Keratinocyte (primary cell): ENCODE results near the gene KCNJ15. TPM values are rescaled to one million over a fixed set of nuclear protein-coding genes. Genes with fewer than 3 reads are reported as not detected.

Experiments used
- DNase-seq: peaks from one replicate; pipeline ENCODE4 v3.0.0-alpha.2; 2011; ENCODE audit warnings: low read depth, missing footprints, low spot score
- FAIRE-seq: peaks from 2 replicates; lab custom pipeline; 2011; peaks lifted over from hg19 to GRCh38; lab: Jason Lieb, UNC
- H2AFZ ChIP-seq: 2 replicates; pipeline ENCODE4 v1.6.0; 2012; ENCODE audit warnings: low read length, control low read depth, inconsistent platforms; ENCODE audit not compliant: control insufficient read depth
- H3K27ac ChIP-seq: 2 replicates; pipeline ENCODE4 v1.5.1; 2011; ENCODE audit warnings: low read length; ENCODE audit not compliant: control insufficient read depth, insufficient read depth
- H3K27me3 ChIP-seq: 3 replicates; pipeline ENCODE4 v1.6.0; 2011; ENCODE audit warnings: low read length; ENCODE audit not compliant: control insufficient read depth, insufficient read depth; ENCODE audit errors: extremely low read depth
- H3K36me3 ChIP-seq, 2 experiments: 2 replicates in 1 of 2; 3 replicates in 1 of 2; pipeline ENCODE4 v1.5.1; 2011; ENCODE audit warnings: low read length in 2 of 2, mild to moderate bottlenecking in 1 of 2; ENCODE audit not compliant: control insufficient read depth in 2 of 2, insufficient read depth in 2 of 2; ENCODE audit errors: extremely low read depth in 1 of 2
- H3K4me1 ChIP-seq: 3 replicates; pipeline ENCODE4 v1.5.1; 2011; ENCODE audit warnings: low read length; ENCODE audit not compliant: control insufficient read depth, insufficient read depth; ENCODE audit errors: extremely low read depth
- H3K4me2 ChIP-seq: 3 replicates; pipeline ENCODE4 v1.6.0; 2011; ENCODE audit warnings: low read depth, low read length; ENCODE audit not compliant: control insufficient read depth, insufficient read depth; ENCODE audit errors: extremely low read depth
- H3K4me3 ChIP-seq, 3 experiments: fragments of 200-600 bp in 1 of 3; sonication (generic) in 1 of 3; 2 replicates in 2 of 3; 3 replicates in 1 of 3; pipeline ENCODE4 v1.5.1; 2011 to 2016; ENCODE audit warnings: low read length in 3 of 3, mild to moderate bottlenecking in 3 of 3, control low read depth in 2 of 3, inconsistent platforms in 1 of 3, low read depth in 1 of 3, mixed read lengths in 1 of 3, mixed run types in 1 of 3, moderate library complexity in 1 of 3; ENCODE audit not compliant: control insufficient read depth in 2 of 3, insufficient read depth in 2 of 3; ENCODE audit errors: extremely low read depth in 1 of 3
- H3K79me2 ChIP-seq: 2 replicates; pipeline ENCODE4 v1.6.0; 2012; ENCODE audit warnings: low read length; ENCODE audit not compliant: control insufficient read depth, insufficient read depth
- H3K9ac ChIP-seq: 3 replicates; pipeline ENCODE4 v1.6.0; 2011; ENCODE audit warnings: low read length; ENCODE audit not compliant: control insufficient read depth, insufficient read depth; ENCODE audit errors: extremely low read depth
- H3K9me1 ChIP-seq: 3 replicates; pipeline ENCODE4 v1.6.0; 2011; ENCODE audit warnings: low read length; ENCODE audit not compliant: control insufficient read depth, insufficient read depth; ENCODE audit errors: extremely low read depth
- H3K9me3 ChIP-seq: 2 replicates; pipeline ENCODE4 v1.5.1; 2012; ENCODE audit warnings: low read depth, low read length; ENCODE audit not compliant: control insufficient read depth
- H4K20me1 ChIP-seq: 3 replicates; pipeline ENCODE4 v1.6.0; 2011; ENCODE audit warnings: low read length; ENCODE audit not compliant: control insufficient read depth, insufficient read depth; ENCODE audit errors: extremely low read depth
- EZH2 ChIP-seq: IDR thresholded peaks from one replicate; pipeline ENCODE4 v1.6.1; 2012; ENCODE audit warnings: inconsistent platforms, mild to moderate bottlenecking, low read length, moderate library complexity
- dilution Hi-C: fragments of 300-500 bp; cut with MboI; formaldehyde crosslinking; loops from one replicate; pipeline ENCODE4 v1.7.0; 2020; ENCODE audit warnings: low sequenced_read_pairs; ENCODE audit not compliant: extremely low pct_ligation_motif_present
- polyA plus RNA-seq, 5 experiments: library from polyadenylated mRNA; depleted of rRNA in 3 of 5; stranded (reverse) in 3 of 5; stranded (forward) in 1 of 5; unstranded in 1 of 5; fragments of >200 nt; gene quantifications; 1 replicate in 1 of 5; 2 replicates in 3 of 5; 3 replicates in 1 of 5; pipeline versions ENCODE4 v1.2.1 to v1.2.3, GENCODE V29; 2011 to 2012; ENCODE audit warnings: missing spikeins in 2 of 5, low read depth in 1 of 5, low replicate concordance in 1 of 5
- TF ChIP-seq, protein P1 (sequence below), 3 experiments: IDR thresholded peaks in 1 of 3; conservative IDR thresholded peaks in 1 of 3; optimal IDR thresholded peaks in 1 of 3; 2 replicates in 2 of 3; 3 replicates in 1 of 3; pipeline versions ENCODE3 to v1.5.1; 2011; ENCODE audit warnings: low read length in 3 of 3, mild to moderate bottlenecking in 3 of 3, moderate library complexity in 2 of 3, control low read depth in 1 of 3, inconsistent platforms in 1 of 3; ENCODE audit not compliant: insufficient read depth in 2 of 3; ENCODE audit errors: extremely low read depth in 1 of 3

KCNJ15 gene
- polyA plus RNA-seq, 1 donor (not counting 4 experiments of a cell fraction or from before 2014, with no cell fraction given) = 76.3 TPM

DNA sequence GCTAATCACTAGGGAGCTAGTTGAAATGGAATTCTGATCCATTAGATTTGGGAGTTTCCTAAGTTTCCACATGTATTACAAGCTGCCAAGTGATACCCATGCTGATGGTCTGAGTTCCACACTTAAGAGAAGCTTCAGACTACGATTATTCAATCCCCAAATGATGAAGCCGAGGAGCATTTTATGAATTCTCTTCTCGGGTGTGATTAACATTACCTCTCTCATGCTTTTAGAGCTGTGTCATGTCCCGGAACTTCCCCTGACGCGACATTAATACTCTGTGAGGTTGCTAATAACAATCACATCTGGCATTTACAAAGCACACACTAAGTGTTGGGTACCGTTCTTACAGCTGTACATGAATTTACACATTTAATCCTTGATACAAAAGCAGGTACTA is 63.0 kb downstream of the KCNJ15 start:
- no peak for DNase-seq
- no peak overlapping the region for H3K4me3 ChIP-seq
- peaks cover 14% of the 10 kb centered on the region for H3K4me1 ChIP-seq
- no peak overlapping the region for H3K4me2 ChIP-seq
- no peak for TF ChIP-seq EZH2
- TF ChIP-seq, protein P1, sequence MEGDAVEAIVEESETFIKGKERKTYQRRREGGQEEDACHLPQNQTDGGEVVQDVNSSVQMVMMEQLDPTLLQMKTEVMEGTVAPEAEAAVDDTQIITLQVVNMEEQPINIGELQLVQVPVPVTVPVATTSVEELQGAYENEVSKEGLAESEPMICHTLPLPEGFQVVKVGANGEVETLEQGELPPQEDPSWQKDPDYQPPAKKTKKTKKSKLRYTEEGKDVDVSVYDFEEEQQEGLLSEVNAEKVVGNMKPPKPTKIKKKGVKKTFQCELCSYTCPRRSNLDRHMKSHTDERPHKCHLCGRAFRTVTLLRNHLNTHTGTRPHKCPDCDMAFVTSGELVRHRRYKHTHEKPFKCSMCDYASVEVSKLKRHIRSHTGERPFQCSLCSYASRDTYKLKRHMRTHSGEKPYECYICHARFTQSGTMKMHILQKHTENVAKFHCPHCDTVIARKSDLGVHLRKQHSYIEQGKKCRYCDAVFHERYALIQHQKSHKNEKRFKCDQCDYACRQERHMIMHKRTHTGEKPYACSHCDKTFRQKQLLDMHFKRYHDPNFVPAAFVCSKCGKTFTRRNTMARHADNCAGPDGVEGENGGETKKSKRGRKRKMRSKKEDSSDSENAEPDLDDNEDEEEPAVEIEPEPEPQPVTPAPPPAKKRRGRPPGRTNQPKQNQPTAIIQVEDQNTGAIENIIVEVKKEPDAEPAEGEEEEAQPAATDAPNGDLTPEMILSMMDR (optimal IDR thresholded peaks at IDR 0.05 in 1 of 3, IDR thresholded peaks at IDR 0.05 in 1 of 3, conservative IDR thresholded peaks at IDR 0.05 in 1 of 3; ENCODE audit: extremely low read depth in 1 of 3, insufficient read depth in 2 of 3, low read length in 3 of 3) = no peak
- no peak overlapping the region for H3K9ac ChIP-seq
- no peaks in the 10 kb centered on the region for H3K27me3 ChIP-seq
- H3K36me3 ChIP-seq = no peaks in the 10 kb centered on the region
- H2AFZ ChIP-seq = peak overlapping the region; percentile 23
- dilution Hi-C loops = no loop called here
- no peaks in the 10 kb centered on the region for H4K20me1 ChIP-seq
- no peaks in the 10 kb centered on the region for H3K9me3 ChIP-seq
- no peak overlapping the region for H3K27ac ChIP-seq
- FAIRE-seq = no peak
- no peaks in the 10 kb centered on the region for H3K79me2 ChIP-seq
- H3K9me1 ChIP-seq = no peaks in the 10 kb centered on the region

DNA sequence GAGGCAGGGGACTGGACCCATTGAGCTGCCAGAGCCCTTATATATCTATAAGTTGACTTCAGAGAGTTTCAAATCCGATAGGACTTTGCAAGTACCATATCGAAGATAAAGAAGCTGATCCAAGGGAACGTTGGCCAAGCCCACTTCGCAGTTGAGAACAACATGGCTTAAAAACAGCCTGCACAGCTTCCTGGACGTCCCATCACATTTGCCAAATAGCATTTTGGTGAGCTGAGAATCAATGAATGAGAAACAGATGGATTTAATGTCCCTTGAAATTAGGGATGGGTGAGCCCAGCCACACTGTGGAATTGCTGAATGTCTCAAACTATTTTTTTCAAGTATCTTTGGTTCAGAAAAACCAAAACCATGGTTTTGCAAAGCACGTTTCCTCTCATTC is 64.8 kb downstream of the KCNJ15 start:
- Histone ChIP-seq H3K79me2 (no peaks in the 10 kb centered on the region), H3K27ac (no peak overlapping the region), H3K36me3 (no peaks in the 10 kb centered on the region), H3K9ac (no peak overlapping the region), H3K9me1 (no peaks in the 10 kb centered on the region), H4K20me1 (no peaks in the 10 kb centered on the region), H3K4me1 (peaks cover 17% of the 10 kb centered on the region), H3K4me3 (no peak overlapping the region), H2AFZ (no peak overlapping the region), H3K4me2 (no peak overlapping the region), H3K9me3 (no peaks in the 10 kb centered on the region), H3K27me3 (no peaks in the 10 kb centered on the region)
- dilution Hi-C loops = no loop called here
- FAIRE-seq = no peak
- no peak for TF ChIP-seq EZH2
- TF ChIP-seq, protein P1 (optimal IDR thresholded peaks at IDR 0.05 in 1 of 3, IDR thresholded peaks at IDR 0.05 in 1 of 3, conservative IDR thresholded peaks at IDR 0.05 in 1 of 3; ENCODE audit: extremely low read depth in 1 of 3, insufficient read depth in 2 of 3, low read length in 3 of 3) = no peak
- DNase-seq = no peak
